A549 (cell line): ENCODE results near the gene GALNT18.

Source experiments
- CBX2 ChIP-seq: fragments of 200-600 bp; sonication (generic); IDR thresholded peaks from 2 replicates; pipeline ENCODE4 v1.6.1; 2016; ENCODE audit warnings: low read depth, mild to moderate bottlenecking, borderline replicate concordance
- CTCF ChIP-seq: fragments of >200 bp; sonication (Bioruptor Twin); formaldehyde crosslinking; IDR thresholded peaks from 3 replicates; pipeline ENCODE4 v1.5.1; 2016
- FOSL2 ChIP-seq, 2 experiments: fragments of 450-650 bp in 1 of 2; fragments of >200 bp in 1 of 2; sonication (Bioruptor Twin) in 1 of 2; formaldehyde crosslinking; IDR thresholded peaks; 2 replicates each; pipeline versions ENCODE4 v1.5.0 to v1.6.1; 2016 to 2020; ENCODE audit warnings: mild to moderate bottlenecking in 1 of 2, moderate library complexity in 1 of 2
- HDAC2 ChIP-seq: fragments of 200-600 bp; sonication (generic); IDR thresholded peaks from 2 replicates; pipeline ENCODE4 v1.6.1; 2016
- PBX3 ChIP-seq: IDR thresholded peaks from 2 replicates; pipeline ENCODE4 v1.6.1; 2012
- POLR2A ChIP-seq: IDR thresholded peaks from 2 replicates; pipeline ENCODE4 v1.6.1; 2012; ENCODE audit warnings: mild to moderate bottlenecking, low read length
- RAD21 ChIP-seq, 2 experiments: fragments of >200 bp in 1 of 2; sonication (Bioruptor Twin) in 1 of 2; formaldehyde crosslinking in 1 of 2; IDR thresholded peaks in 1 of 2; conservative IDR thresholded peaks in 1 of 2; 2 replicates in 1 of 2; 3 replicates in 1 of 2; pipeline ENCODE4 v1.6.1; 2012 to 2018; ENCODE audit warnings: inconsistent platforms in 1 of 2
- REST ChIP-seq: fragments of 200-600 bp; sonication (generic); IDR thresholded peaks from 2 replicates; pipeline ENCODE4 v1.6.1; 2016; ENCODE audit warnings: antibody characterized with exemption, mild to moderate bottlenecking, moderate library complexity

- TF ChIP-seq FOSL2 (IDR thresholded peaks at IDR 0.05) (no peak), FOSL2 (CRISPR knock-in tag; IDR thresholded peaks at IDR 0.05) (no peak), POLR2A (no peak), REST (no peak), CTCF (no peak), RAD21 (conservative IDR thresholded peaks at IDR 0.05 in 1 of 2, IDR thresholded peaks at IDR 0.05 in 1 of 2) (no peak), CBX2 (no peak), PBX3 (no peak), HDAC2 (no peak)
Measured at GRCh38 chr11:11558826-11559225, 63.0 kb downstream of the GALNT18 start.
